A673 (cell line): ENCODE results near the gene CAPN5. TPM values are rescaled to one million over a fixed set of nuclear protein-coding genes. Genes with fewer than 3 reads are reported as not detected.

Source experiments
- BruUV-seq: library from RNA; stranded (reverse); fragments of 400-500 nt; replicated peaks from 2 replicates; lab custom pipeline; 2021; lab: Mats Ljungman, UMichigan
- CTCF ChIA-PET: fragments of 300-600 bp; sonication (Branson Sonifier 250); formaldehyde crosslinking; loops from one replicate; lab custom pipeline; 2022; ENCODE audit warnings: antibody characterized with exemption; lab: Charles Lee
- POLR2A ChIA-PET: fragments of 300-600 bp; sonication (Branson Sonifier 250); formaldehyde crosslinking; loops from one replicate; lab custom pipeline; 2022; ENCODE audit warnings: antibody characterized with exemption; ENCODE audit not compliant: low non-redundant PET; lab: Charles Lee
- DNase-seq: peaks from one replicate; pipeline ENCODE4 v3.0.0-alpha.2; 2015; ENCODE audit warnings: low spot score
- H3K27ac ChIP-seq: fragments of 200-600 bp; sonication (generic); 2 replicates; pipeline ENCODE4 v1.5.1; 2016; ENCODE audit warnings: mixed run types, low read depth, mild to moderate bottlenecking, mixed read lengths, antibody characterized with exemption, low read length; ENCODE audit not compliant: poor library complexity, severe bottlenecking
- H3K27me3 ChIP-seq: fragments of 200-600 bp; sonication (generic); replicated peaks from 2 replicates; pipeline ENCODE4 v1.6.1; 2017; ENCODE audit warnings: mixed run types, low read depth, mild to moderate bottlenecking, mixed read lengths, antibody characterized with exemption, low read length; ENCODE audit not compliant: insufficient read depth, poor library complexity
- H3K36me3 ChIP-seq: fragments of 200-600 bp; sonication (generic); 2 replicates; pipeline ENCODE4 v1.6.1; 2016; ENCODE audit warnings: mixed run types, mild to moderate bottlenecking, mixed read lengths, antibody characterized with exemption, low read length; ENCODE audit not compliant: insufficient read depth, poor library complexity, severe bottlenecking
- H3K4me1 ChIP-seq: fragments of 200-600 bp; sonication (generic); 2 replicates; pipeline ENCODE4 v1.6.1; 2017; ENCODE audit warnings: mixed run types, mild to moderate bottlenecking, mixed read lengths, antibody characterized with exemption, low read length; ENCODE audit not compliant: insufficient read depth, poor library complexity, severe bottlenecking
- H3K4me3 ChIP-seq: fragments of 200-600 bp; sonication (generic); 2 replicates; pipeline ENCODE4 v1.5.1; 2016; ENCODE audit warnings: low read depth, mixed run types, mild to moderate bottlenecking, mixed read lengths, low read length; ENCODE audit not compliant: poor library complexity, severe bottlenecking
- H3K9me3 ChIP-seq: fragments of 200-600 bp; sonication (generic); 2 replicates; pipeline ENCODE4 v1.6.1; 2016; ENCODE audit warnings: mixed run types, low read depth, mild to moderate bottlenecking, mixed read lengths, antibody characterized with exemption, low read length; ENCODE audit not compliant: poor library complexity, severe bottlenecking
- CTCF ChIP-seq: fragments of 300-800, 200-600 bp; sonication (generic); conservative IDR thresholded peaks from 2 replicates; pipeline ENCODE4 v1.5.1; 2017; ENCODE audit warnings: low read depth, mild to moderate bottlenecking, antibody characterized with exemption, low read length, moderate library complexity, mixed read lengths
- EZH2 ChIP-seq: fragments of 200-600 bp; sonication (generic); IDR thresholded peaks from 2 replicates; pipeline ENCODE4 v1.6.1; 2017; ENCODE audit warnings: borderline replicate concordance, low read depth, mild to moderate bottlenecking, mixed read lengths, antibody characterized with exemption, low read length; ENCODE audit not compliant: poor library complexity, severe bottlenecking
- intact Hi-C: fragments of 100-400 bp; cut with micrococcal nuclease; formaldehyde crosslinking; loops from one replicate; pipeline ENCODE4 v1.10.0; 2022; ENCODE audit not compliant: unreplicated experiment
- total RNA-seq: library from RNA; stranded (reverse); gene quantifications from 2 replicates; pipeline ENCODE4 v1.2.3, GENCODE V29; 2021

Gene CAPN5
- total RNA-seq, 1 experiment from 2014 or later, result 4.3 TPM

- DNase-seq, result no peak
- H3K36me3 ChIP-seq, result no peaks in the 10 kb centered on the region
- H3K9me3 ChIP-seq, result no peaks in the 10 kb centered on the region
- H3K27ac ChIP-seq, result no peak overlapping the region
- no peaks in the 10 kb centered on the region for H3K4me1 ChIP-seq
- CTCF ChIA-PET, result interaction anchor here (0.5 kb wide), 1 partner anchor 118 kb away, joined by 4 read pairs; no protein-coding TSS in a partner anchor
- POLR2A ChIA-PET, result no interaction called here
- BruUV-seq, result no TSS peak
- TF ChIP-seq EZH2 (no peak), CTCF (no peak)
- H3K4me3 ChIP-seq, result no peak overlapping the region
- H3K27me3 ChIP-seq, result no peaks in the 10 kb centered on the region
- intact Hi-C loops, result no loop called here
Observed at GRCh38 chr11:77165066-77165465, 98.3 kb downstream of the CAPN5 start.

- POLR2A ChIA-PET, result interaction anchor here (0.6 kb wide), 1 partner anchor 170 kb away, joined by 4 read pairs; no protein-coding TSS in a partner anchor
- H3K36me3 ChIP-seq, result no peaks in the 10 kb centered on the region
- DNase-seq, result no peak
- H3K27ac ChIP-seq, result no peak overlapping the region
- no peak overlapping the region for H3K4me3 ChIP-seq
- H3K27me3 ChIP-seq, result no peaks in the 10 kb centered on the region
- intact Hi-C loops, result no loop called here
- no peaks in the 10 kb centered on the region for H3K9me3 ChIP-seq
- CTCF ChIA-PET, result no interaction called here
- BruUV-seq, result no TSS peak
- TF ChIP-seq CTCF, result no peak
- TF ChIP-seq EZH2, result no peak
- no peaks in the 10 kb centered on the region for H3K4me1 ChIP-seq
Observed at GRCh38 chr11:77166021-77166420, 99.2 kb downstream of the CAPN5 start.

- Histone ChIP-seq H3K27me3 (no peaks in the 10 kb centered on the region), H3K9me3 (no peaks in the 10 kb centered on the region), H3K4me1 (no peaks in the 10 kb centered on the region), H3K4me3 (no peak overlapping the region), H3K27ac (no peak overlapping the region), H3K36me3 (no peaks in the 10 kb centered on the region)
- no TSS peak for BruUV-seq
- TF ChIP-seq CTCF, result no peak
- CTCF ChIA-PET, result no interaction called here
- POLR2A ChIA-PET, result no interaction called here
- intact Hi-C loops, result no loop called here
- no peak for DNase-seq
Observed at GRCh38 chr11:77167111-77167626, 100.4 kb downstream of the CAPN5 start.
